NCI-H2107 (cell line): ENCODE results near the gene MTA1.

Experiments used
- DNase-seq: peaks from one replicate; lab custom pipeline; 2025; lab: John Stamatoyannopoulos, UW

The MTA1 gene

DNA sequence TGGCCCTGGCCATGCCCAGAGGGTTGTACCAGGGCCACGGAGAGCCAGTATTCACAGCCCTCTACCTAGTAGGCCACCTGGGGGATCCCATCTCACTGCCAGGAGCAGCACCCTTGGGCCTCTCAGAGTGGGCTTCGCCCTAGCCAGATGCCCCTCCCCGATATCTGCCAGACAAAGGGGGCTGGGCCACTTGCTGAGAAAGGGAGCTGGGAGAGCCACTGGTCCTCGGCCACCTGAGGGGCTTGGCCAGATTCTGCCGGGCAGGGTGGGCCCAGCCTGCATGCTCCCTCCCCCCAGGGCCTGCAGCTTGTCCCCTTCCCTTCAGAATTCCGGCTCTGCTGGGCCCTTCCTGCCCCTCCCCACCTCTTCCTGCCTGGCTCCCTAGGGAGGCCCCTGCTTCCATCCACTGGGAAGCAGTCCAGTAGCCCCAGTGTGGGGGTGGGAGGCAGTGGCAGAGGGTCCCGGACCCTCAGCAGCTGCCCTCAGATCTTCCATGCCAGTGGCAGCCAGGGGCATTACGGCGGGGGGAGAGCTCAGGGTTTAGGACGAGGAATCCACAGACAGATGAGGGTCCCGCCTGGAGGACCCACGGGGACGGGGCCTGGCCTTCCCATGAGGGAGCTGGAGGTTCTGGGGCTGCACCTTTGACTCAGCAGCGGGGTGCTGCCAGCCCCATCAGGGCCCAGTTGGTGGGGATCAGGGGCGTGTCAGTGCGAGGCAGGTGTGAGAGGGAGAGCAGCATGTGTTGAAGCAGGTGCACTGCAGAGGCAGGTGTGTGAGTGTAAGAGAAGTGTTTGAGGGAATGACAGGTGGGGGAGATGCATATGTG is 57.4 kb downstream of the MTA1 start:
- DNase-seq = no peak

DNA sequence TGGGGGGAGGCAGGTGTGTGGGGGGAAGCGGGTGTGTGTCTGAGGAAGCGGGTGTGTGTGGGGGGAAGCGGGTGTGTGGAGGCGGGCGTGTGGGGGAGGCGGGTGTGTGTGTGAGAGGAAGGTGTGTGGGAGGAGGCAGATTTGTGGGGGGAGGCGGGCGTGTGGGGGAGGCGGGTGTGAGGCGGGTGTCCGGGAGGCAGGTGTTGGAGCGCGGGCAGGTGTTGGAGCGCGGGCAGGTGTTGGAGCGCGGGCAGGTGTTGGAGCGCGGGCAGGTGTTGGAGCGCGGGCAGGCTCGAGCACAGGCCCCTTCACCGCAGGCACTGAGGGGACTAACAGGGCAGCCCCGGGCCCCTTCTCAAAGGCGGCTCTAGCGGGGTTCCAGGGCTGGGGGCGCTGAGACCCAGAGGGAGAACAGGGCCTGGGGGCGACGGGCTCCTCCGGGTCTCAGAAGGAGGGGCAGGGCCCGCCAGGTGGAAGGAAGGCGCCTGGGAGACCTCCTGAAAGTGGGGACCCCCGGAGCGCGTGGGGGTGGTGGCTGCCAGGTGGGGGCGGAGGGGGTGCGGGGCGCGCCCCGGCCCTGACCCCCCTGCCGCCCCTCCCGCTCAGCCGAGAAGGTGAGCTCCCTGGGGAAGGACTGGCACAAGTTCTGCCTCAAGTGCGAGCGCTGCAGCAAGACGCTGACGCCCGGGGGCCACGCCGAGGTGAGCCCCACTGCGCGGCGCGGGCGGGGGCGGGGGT is 58.2 kb downstream of the MTA1 start:
- DNase-seq = peak; percentile 31

DNA sequence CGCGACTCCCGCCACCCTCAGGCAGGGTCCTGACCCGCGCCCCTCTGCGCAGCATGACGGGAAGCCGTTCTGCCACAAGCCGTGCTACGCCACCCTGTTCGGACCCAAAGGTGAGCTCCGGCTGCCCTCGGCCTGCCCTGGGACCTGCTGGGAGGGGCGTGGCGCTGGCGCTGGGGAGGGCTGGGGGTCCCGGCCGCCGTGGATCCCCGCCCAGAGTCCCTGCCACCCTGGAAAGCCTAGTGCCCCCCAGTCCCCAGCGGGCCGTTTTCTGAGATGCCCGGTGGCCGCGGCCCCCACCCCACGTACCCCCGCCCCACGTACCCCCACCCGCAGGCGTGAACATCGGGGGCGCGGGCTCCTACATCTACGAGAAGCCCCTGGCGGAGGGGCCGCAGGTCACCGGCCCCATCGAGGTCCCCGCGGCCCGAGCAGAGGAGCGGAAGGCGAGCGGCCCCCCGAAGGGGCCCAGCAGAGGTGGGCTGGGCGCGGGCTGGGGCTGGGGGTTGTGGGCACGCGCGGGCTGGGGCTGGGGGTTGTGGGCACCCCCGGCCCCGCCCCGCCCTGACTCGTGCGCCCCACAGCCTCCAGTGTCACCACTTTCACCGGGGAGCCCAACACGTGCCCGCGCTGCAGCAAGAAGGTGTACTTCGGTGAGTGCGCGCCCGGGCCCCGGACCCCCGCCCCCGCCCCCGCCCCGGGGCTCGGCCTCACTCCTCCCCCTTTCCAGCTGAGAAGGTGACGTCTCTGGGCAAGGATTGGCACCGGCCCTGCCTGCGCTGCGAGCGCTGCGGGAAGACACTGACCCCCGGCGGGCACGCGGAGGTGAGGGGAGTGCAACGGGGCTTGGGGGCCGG is 59.0 kb downstream of the MTA1 start:
- DNase-seq = no peak

DNA sequence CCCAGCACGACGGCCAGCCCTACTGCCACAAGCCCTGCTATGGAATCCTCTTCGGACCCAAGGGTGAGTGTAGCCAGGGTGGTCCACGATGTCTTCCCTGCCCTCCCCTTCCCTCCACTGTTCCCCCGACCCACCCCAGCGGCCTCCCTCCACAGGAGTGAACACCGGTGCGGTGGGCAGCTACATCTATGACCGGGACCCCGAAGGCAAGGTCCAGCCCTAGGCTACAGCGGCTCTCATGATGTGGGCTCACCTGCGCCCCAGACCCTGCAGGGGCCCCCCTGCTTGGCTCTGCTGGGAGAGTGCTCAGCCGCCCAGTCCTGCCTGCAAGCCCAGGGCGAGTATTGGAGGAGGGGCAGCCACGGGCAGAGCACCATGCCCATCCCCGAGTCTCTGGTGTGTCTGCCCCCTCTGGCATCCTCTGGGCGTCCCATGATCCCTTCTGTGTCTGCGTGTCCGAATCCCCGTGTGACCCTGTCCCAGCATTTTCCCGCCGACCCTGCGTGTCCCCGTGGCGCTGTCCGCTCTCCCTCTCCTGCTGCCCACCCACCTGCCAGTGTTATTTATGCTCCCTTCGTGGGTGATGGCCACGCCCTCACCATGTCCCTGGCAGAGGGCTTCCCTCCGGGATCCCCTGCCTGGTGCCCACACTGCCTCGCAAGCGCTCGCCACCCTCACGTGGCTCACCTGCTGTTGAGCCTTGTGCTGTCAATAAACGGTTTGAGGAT is 60.0 kb downstream of the MTA1 start:
- no peak for DNase-seq

DNA sequence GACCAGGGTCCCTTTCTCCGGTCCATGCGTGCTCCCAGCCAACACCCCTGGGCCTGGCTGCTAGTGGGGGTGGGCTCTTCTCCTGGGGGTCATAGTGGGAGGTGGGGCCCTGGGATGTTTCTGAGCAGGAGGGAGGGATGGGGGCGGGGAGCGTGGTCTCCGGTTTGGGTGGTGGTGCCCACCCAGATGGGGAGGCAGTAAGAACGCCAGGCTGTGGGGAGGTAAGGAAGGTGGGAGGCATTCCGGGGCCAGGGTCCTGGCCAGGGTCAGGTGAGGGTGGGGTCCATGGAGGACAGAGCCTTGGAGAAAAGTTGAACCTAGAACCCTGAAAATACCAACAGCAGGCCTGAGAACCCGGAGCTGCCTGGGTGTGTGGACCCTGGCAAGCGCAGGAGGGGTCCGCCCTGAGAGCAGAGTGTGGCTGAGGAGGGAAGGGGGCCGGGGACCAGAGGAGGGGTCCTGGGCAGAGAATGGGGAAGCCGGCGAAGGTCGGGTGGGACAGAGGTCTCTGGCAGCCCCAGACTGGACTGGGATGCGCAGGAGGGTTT is 60.6 kb downstream of the MTA1 start:
- DNase-seq = no peak

DNA sequence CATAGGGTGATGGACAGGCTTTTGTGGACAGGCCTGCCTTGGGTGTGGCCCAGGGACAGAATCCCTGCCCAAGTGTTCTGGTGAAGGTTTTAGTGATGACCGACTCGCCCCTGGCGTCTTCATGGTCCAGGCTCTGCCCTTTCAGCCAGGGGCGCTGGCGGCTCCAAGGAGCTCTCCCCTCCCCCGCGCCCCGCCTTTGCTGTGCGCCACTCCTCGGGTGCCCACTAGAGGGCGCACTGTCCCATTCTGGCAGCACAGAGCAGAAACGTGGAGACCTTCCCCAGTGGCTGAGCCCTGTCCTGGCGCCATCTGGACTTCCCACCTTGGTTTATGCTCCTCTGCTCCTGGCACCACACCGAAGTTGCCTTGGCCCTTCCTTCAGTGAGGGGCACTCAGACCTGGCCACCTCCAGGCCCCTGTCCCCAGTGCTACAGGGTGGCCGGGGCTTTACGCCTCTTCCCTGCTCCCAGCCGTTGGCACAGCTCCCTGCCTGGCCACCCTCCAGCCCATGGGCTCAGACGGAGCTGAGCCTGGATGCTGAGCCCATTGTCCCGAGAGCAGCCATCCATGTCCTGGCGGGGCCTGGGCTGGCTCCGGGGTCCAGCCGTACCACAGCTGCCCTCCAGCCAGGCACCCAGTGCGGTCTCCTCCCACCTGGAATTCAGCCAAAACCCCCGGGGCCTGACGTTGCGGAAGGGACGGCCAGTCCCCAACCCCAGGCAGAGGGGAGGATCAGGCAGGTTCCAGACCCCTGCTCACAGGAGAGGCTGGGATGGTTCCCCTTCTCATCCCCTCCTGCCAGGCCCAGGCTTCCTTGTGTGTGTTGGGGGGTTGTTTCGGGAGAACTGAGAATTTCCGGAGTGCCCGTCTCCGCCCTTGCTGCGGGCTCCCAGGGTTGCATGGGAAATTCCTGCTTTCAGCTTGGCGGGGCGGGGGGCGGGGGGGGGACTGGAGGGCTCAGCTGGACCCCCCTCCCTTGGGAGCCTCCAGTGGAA is 61.5 kb downstream of the MTA1 start:
- DNase-seq = peak; percentile 74

DNA sequence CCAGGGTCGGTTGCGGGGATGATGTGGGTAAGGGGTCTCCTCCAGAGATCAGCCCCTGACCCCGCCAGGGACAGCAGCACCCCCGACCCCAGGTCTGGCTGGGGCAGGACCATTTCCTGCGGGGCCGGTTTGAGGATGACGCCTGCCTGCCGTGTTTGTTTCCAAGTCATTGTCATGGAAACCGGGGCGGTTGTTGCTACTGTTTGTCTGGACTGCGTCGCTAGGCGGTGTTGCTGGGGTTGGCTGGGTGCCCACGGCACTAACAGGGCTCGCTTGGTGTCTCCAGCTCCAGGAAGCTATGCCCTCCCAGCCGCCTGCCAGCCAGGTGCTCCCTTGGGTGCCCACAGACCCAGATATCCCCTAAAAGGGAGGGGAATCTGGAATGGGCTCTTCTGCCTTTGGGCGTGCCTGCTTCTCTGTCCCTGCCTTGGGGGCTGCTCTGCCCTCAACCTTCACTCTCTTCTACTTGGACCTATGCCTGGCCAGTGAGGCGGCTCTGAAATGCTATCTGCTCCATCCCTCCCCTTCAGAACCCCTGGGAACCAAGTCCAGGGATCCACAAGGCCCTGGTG is 62.3 kb downstream of the MTA1 start:
- peak; percentile 97 for DNase-seq

DNA sequence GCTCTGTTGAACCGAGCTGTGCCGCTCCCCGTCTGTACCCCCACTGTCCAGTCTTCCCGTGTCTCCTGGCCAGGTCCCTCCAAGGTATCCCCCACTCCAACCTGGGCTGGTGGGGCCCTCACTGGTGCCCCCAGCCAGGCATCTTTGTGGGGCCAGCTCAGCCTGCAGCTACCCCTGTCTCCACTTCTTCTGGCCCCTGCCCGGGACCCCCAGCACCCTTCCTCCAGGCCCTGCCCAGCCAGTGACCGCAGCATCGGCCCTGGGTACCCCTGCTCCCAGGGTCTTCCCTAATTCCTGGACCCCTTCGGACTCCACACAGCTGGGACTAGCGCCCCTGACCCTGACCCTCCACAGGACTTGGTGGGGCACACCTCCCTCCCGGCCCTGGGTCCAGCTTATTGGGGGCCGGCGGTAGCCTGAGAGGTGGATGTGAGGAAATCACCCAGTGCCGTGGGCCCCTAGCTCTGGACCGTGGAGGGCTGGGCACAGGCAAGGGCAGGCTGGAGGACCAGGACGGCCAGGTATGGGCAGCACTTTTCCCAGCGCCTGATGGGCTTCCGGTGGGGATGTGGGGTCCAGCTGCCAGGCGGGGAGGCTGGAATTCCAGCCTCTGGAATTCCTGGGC is 63.0 kb downstream of the MTA1 start:
- DNase-seq = no peak

DNA sequence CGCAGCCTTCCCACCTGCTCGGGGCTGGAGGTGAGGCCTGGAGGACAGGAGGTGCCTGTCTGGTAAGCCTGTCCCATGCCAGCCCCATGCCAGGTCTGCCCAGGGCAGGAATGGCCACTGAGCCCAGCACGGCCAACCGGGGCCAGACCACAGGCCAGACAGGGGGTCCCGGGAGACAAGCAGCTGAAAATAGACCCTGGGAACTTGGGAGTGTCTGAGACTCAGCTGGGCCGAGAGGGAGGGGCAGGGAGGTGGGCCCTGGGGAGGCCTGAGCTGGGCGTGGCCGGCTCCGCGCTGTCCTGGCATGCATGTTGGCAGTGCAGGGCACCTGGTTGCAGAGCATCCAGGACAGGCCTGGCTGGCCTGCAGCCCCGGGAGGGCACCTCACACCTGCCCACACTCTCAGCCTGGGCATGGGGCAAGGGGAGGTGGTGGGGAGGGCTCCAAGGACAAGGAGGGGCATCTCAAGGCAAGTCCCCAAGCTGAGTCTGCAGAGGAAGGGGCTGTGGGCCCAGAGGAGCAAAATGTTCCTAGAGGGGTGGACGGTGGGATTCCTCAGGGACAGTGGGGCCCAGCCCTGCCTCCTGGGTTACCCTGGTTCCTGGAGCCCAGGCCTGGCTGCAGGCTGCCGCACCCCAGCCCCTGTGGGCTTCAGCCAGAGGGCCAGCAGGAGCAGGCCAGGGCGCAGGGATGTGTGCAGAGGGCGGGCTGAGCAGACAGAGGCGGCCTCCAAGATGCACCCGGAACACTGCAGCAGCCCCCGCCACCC is 63.9 kb downstream of the MTA1 start:
- DNase-seq = no peak

DNA sequence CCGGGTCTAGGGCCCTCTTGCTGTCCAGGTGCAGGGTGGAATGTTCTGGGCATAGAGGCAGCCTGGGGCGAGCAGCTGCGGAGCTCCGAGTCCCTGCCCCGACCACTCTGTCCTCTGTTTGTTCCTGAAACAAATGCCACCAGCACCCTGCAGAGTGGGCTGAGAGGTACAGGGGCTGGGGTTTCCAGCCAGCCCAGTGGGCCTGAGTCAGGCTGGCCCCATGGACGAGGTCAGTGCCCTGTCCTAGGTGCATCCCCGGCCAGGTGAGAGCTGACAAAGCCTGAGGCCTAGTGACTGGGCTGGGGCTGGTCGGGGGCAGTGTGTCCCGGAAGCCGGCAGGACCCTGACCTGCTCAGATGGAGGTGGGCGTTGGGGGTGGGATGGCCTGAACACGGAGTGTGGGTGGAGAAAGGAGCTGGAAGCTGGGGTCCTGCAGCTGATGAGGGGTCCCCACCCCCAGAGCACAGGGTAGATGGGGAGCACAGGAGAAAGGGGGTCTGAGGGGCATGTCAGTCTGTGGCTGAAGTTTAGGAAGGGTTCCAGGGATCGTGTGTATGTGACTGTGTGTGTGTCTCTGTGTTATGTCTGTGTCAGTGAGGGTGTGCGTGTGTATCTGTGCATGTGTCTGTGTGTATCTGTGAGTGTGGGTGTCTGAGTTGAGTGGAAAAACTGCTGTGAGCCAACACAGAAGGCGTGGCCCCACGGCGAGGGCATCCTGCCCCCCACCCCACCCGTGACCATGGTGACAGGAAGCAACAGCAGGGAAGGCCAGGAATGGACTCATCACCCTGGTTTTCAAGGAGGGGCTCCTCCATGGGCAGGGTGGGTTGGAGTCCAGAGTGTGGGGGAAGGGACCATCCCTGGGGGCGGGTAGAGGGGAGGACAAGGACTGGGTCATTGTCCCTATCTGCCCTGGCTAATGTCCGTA is 64.7 kb downstream of the MTA1 start:
- no peak for DNase-seq

DNA sequence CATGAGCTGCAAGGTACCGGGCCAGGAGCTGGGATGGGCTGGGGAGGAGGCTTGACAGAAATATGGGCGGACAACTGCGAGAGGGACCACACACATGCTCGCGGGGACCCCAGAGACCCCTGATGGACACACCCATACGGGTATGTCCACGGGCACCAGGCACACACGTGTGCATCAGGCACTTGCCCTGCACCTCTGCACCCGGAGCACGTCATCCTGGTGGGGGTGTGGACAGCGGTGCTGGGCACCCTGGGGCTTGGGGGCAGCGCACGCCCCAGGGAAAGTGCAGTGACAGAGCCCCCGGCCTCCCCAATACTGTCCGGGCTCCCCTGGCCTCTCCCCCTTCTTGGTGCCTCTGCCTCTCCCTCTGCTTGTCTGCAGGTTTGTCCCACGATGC is 65.4 kb downstream of the MTA1 start:
- no peak for DNase-seq

DNA sequence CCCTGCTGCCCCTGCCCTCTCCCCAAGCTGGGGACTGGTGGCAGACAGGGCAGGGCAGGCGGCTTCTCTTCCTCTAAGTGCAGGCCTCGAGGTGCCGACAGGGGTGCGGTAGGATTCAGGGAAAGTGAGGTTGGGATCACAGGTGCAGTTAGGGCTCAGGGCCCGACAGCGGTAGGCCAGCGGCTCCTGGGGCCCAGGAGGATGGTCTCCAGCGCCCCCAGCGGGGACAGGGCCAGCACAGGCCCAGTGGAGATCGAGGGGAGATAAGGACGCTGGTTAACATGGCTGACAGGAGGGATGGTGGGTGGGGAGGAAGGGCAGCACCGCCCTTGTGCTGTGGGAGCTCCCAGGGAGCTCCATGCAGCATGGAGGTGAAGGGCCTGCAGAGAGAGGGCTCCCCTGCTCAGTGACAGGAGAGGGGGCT is 66.1 kb downstream of the MTA1 start:
- DNase-seq = peak; percentile 62

DNA sequence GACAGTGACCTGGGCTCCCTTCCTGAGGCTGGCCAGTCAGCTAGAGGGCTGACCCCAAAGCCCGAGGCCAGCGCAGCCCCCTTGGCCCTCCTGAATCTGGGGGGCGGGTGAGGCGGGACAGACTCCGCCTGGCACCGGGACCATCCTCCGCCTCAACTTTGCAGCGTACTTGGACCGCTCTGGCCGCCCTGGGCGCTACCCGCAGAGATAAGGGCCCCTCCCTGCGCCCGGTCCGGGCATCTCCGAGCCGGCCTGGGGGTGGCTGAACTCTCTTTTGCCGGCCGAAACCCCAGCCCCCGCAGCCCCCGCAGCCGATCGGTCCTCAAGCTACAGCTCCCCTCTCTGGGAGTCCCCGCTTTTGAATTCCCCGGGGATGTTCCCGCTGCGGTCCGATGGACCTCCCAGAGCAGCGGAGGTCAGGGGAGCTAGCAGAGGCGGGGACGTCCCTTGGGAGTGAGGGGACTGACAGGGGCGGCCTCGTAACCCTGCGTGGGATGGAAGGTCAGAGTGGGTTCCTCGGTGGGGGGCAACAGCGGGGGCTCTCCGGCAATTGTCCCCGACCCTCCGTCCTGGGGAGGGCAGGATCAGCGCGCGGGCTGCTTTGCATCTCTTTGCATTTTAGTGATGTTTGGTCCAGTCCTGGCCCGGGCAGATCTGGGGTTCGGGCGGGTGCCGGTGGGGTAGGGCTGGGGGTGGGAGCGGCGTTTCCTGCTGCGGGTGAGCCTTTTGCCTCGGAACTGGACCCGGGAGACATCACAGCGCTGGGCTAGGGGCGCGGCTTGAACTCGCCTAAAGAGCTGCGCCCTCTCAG is 66.7 kb downstream of the MTA1 start, which contains the start of gene CRIP1:
Gene CRIP1 (plus strand): TSS at position 724 of the 811 bp plus-strand sequence. CDS start 374 bp downstream, outside the sequence.
- no peak for DNase-seq

DNA sequence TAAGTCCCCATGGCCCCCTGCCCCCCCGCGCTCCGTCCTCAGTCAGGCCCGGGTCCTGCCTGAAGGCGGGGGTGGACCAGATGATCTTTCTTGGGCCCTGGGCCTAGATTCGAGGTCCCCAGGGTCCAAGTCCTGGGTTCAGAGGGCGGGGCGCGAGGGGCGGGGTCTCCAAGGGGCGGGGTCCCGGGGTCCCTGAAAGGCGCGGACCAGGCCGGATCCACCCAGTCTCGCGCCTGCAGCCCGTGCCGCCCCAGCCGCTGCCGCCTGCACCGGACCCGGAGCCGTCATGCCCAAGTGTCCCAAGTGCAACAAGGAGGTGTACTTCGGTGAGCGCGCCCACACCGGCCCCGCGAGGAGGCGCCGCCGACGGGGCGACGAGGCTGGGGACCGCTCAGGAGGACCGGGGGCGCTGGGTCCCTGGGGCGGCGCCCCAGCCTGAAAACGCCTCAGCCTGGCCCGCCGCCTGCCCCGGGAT is 67.4 kb downstream of the MTA1 start:
- DNase-seq = no peak

DNA sequence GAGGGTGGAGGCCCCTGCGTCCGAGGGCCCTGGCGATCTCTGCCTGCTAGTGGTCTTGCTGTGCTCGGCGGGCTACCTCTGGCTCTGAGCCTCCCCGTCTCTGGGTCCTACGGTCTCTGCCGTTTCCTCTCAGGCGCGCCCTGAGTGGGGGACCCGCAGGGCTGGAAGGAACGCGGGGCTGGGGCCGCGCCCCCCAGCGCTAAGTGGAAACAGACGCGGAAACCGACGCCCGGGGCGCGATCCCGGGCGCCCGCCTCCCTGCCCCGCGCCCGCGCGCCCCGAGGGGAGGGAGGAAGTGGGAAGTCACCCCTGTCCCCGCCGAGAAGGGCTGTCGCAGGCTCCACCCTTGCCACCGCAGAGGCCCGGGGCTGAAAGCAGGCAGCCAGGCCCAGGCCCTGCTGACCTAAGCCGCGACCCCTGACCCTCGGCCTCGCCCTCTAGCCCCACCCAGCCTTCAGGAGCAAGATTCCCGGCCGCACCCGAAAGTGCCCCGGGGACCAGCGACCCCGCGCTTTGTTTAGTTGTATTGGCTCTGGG is 67.9 kb downstream of the MTA1 start:
- DNase-seq = no peak
